Ascending aorta (tissue), 2 donors: ENCODE measurements around the gene OR56A3. TPM values are rescaled to one million over a fixed set of nuclear protein-coding genes. Genes with fewer than 3 reads are reported as not detected.
A peak's percentile ranks its signal among the peaks of the same experiment; 100 is the strongest.

ENCODE experiments used
- DNase-seq, 2 donors: peaks; one replicate each; pipeline ENCODE4 v3.0.0-alpha.2; 2019; ENCODE audit warnings: low spot score in 2 of 2
- H3K27ac ChIP-seq, 2 donors: fragments of 200-600 bp; sonication (generic); one replicate each; pipeline ENCODE4 v1.5.1; 2016 to 2017; ENCODE audit warnings: mild to moderate bottlenecking in 1 of 2
- H3K27me3 ChIP-seq: fragments of 200-600 bp; sonication (generic); one replicate; pipeline ENCODE4 v1.5.1; 2017
- H3K36me3 ChIP-seq, 2 donors: fragments of 200-600 bp; sonication (generic); one replicate each; pipeline ENCODE4 v1.5.1; 2016
- H3K4me1 ChIP-seq, 2 donors: fragments of 200-600 bp; sonication (generic); one replicate each; pipeline ENCODE4 v1.5.1; 2016 to 2017; ENCODE audit warnings: mild to moderate bottlenecking in 1 of 2
- H3K4me3 ChIP-seq, 2 donors: fragments of 200-600 bp; sonication (generic); one replicate each; pipeline ENCODE4 v1.5.1; 2016 to 2017; ENCODE audit warnings: mild to moderate bottlenecking in 1 of 2
- H3K9me3 ChIP-seq, 2 donors: fragments of 200-600 bp; sonication (generic); one replicate each; pipeline ENCODE4 v1.5.1; 2016
- intact Hi-C: fragments of 100-400 bp; cut with DNase I; formaldehyde crosslinking; loops from one replicate; pipeline ENCODE4 v1.15.1; 2023
- total RNA-seq: library from RNA; depleted of rRNA; stranded (reverse); fragments of >200 nt; gene quantifications from one replicate; pipeline ENCODE4 v1.1.0, GENCODE V29; 2016
- TF ChIP-seq, protein P1 (sequence below), 3 experiments: fragments of 200-600 bp in 2 of 3; fragments of 450-650 bp in 1 of 3; sonication (generic) in 2 of 3; IDR thresholded peaks; one replicate each; pipeline ENCODE4 v1.5.1; 2016 to 2019; ENCODE audit warnings: antibody characterized with exemption in 3 of 3, mild to moderate bottlenecking in 1 of 3, moderate library complexity in 1 of 3

OR56A3 gene
- total RNA-seq, 1 donor from 2014 or later = not detected

DNA sequence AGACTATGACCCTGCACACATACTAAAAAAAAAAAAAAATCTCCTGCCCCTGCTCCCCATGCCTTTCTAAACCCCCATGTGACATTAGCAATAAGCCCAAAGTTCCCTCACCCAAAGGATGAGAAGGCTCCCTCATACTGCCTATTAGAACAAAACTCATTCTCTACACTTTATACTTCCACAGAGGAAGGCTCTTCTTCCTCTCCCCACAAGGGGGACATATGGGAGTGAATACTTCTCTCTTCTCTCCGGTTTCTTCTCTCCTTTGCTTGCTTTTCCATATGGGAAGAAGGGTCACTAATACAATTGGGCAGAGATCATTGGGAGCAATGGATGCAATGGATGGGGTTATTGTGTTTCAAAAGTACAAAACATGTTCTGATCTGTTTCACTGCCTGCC is 41.4 kb downstream of the OR56A3 start:
- no peak overlapping the region for H3K27ac ChIP-seq
- TF ChIP-seq, protein P1, sequence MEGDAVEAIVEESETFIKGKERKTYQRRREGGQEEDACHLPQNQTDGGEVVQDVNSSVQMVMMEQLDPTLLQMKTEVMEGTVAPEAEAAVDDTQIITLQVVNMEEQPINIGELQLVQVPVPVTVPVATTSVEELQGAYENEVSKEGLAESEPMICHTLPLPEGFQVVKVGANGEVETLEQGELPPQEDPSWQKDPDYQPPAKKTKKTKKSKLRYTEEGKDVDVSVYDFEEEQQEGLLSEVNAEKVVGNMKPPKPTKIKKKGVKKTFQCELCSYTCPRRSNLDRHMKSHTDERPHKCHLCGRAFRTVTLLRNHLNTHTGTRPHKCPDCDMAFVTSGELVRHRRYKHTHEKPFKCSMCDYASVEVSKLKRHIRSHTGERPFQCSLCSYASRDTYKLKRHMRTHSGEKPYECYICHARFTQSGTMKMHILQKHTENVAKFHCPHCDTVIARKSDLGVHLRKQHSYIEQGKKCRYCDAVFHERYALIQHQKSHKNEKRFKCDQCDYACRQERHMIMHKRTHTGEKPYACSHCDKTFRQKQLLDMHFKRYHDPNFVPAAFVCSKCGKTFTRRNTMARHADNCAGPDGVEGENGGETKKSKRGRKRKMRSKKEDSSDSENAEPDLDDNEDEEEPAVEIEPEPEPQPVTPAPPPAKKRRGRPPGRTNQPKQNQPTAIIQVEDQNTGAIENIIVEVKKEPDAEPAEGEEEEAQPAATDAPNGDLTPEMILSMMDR (IDR thresholded peaks at IDR 0.05) = no peak
- intact Hi-C loops = no loop called here
- H3K9me3 ChIP-seq = no peaks in the 10 kb centered on the region
- DNase-seq = no peak
- H3K36me3 ChIP-seq = no peaks in the 10 kb centered on the region
- no peaks in the 10 kb centered on the region for H3K4me1 ChIP-seq
- H3K4me3 ChIP-seq = no peak overlapping the region
- H3K27me3 ChIP-seq = no peaks in the 10 kb centered on the region

GRCh38 chr11:5986885-5987284 is 44.8 kb downstream of the OR56A3 start, which contains the start of gene OR52L1:
TSS of gene OR52L1 (minus strand) at chr11:5986985. CDS start at chr11:5986930, 55 bp downstream.
- H3K27ac ChIP-seq = no peak within 1 kb of the TSS

DNA sequence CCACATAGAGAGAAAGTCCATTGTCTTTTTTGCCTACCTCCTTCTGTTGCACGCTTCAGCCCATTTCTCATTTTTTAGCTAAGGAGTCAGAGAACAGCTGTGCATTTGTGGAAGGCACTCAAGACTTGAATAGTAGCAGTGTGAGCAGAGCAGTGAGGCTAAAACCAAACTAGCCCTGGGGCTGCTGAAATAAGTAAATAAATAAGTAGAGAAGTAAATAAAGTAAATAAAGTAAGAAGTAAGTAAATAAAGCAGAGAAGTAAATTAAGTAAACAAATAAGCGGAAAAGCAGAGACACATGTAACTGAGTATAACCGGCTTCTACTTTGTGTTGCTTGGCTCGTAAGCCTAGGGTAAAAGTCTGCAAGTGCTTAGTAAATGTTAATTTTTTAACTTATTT is 47.2 kb downstream of the OR56A3 start:
- no peak for DNase-seq
- no peaks in the 10 kb centered on the region for H3K4me1 ChIP-seq
- H3K27me3 ChIP-seq = no peaks in the 10 kb centered on the region
- no peak overlapping the region for H3K27ac ChIP-seq
- intact Hi-C loops = no loop called here
- TF ChIP-seq, protein P1 (IDR thresholded peaks at IDR 0.05) = no peak
- no peaks in the 10 kb centered on the region for H3K9me3 ChIP-seq
- no peaks in the 10 kb centered on the region for H3K36me3 ChIP-seq
- no peak overlapping the region for H3K4me3 ChIP-seq

More at GRCh38 chr11:5986885-5987284, 44.8 kb downstream of the OR56A3 start, which contains the start of gene OR52L1:
- DNase-seq = no peak
- Histone ChIP-seq H3K4me3 (no peak within 1 kb of the TSS), H3K36me3 (no peaks in the 10 kb centered on the region), H3K4me1 (no peaks in the 10 kb centered on the region), H3K9me3 (no peaks in the 10 kb centered on the region), H3K27me3 (no peaks in the 10 kb centered on the region)
- TF ChIP-seq, protein P1 (IDR thresholded peaks at IDR 0.05) = no peak
- intact Hi-C loops = no loop called here

- DNase-seq = no peak
- Histone ChIP-seq H3K4me3 (no peak overlapping the region), H3K27me3 (no peaks in the 10 kb centered on the region), H3K9me3 (no peaks in the 10 kb centered on the region), H3K36me3 (no peaks in the 10 kb centered on the region), H3K4me1 (no peaks in the 10 kb centered on the region), H3K27ac (no peak overlapping the region)
- intact Hi-C loops = no loop called here
- TF ChIP-seq, protein P1 (IDR thresholded peaks at IDR 0.05) = no peak
Observed at GRCh38 chr11:5992150-5992549, 50.1 kb downstream of the OR56A3 start.

DNA sequence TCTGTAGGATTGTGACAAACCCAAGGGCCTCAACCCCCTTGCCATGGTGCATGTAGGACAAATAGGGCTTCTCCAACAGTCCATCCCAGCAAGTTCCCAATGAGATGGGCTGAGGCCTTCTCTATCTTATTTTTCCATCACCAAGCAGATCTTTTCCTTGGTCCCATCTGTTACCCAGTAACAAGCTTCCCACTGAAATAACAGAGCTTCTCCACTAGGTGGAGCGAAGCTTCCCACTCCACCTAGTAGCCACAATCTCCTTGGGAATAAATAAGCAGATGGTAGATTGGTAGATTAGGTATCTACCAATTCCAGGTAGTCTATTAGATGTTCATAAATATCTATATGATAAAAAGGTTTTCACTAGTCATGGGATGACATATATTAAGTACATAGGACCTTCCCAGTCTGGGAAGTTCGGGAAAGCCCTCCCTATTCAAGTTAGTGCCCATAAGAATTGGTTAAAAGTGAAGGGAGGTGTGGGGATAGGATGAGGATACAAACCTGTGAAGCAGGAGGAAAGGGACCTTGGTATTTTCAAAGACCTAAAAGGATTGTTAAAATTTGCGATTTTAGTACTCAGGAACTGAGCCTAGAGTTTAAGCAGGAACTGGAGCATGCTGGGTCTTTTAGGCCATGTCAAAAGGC is 50.7 kb downstream of the OR56A3 start:
- no peaks in the 10 kb centered on the region for H3K27me3 ChIP-seq
- no peak overlapping the region for H3K27ac ChIP-seq
- TF ChIP-seq, protein P1 (IDR thresholded peaks at IDR 0.05) = peak in 1 of 3 experiments; percentile 34
- no peak overlapping the region for H3K4me3 ChIP-seq
- intact Hi-C loops = no loop called here
- no peaks in the 10 kb centered on the region for H3K4me1 ChIP-seq
- H3K9me3 ChIP-seq = no peaks in the 10 kb centered on the region
- no peak for DNase-seq
- H3K36me3 ChIP-seq = no peaks in the 10 kb centered on the region
